Neural progenitor cell (in vitro differentiated cells): Measurements from ENCODE around the gene CBLN4. TPM values are rescaled to one million over a fixed set of nuclear protein-coding genes. Genes with fewer than 3 reads are reported as not detected.

Experiments
- DNase-seq: peaks from one replicate; pipeline ENCODE4 v3.0.0-alpha.2; 2016; ENCODE audit warnings: low spot score
- H2AFZ ChIP-seq: fragments of 200-600 bp; sonication (generic); replicated peaks from 2 replicates; pipeline ENCODE4 v1.6.1; 2016; ENCODE audit warnings: antibody characterized with exemption
- H3F3A ChIP-seq: fragments of 200-600 bp; sonication (generic); 2 replicates; pipeline ENCODE4 v1.6.1; 2016; ENCODE audit warnings: antibody characterized with exemption, low read depth
- H3K27ac ChIP-seq: fragments of 200-600 bp; sonication (generic); 2 replicates; pipeline ENCODE4 v1.5.1; 2016; ENCODE audit warnings: mild to moderate bottlenecking
- H3K27me3 ChIP-seq: fragments of 200-600 bp; sonication (generic); 2 replicates; pipeline ENCODE4 v1.6.1; 2016; ENCODE audit warnings: mild to moderate bottlenecking, moderate library complexity
- H3K36me3 ChIP-seq: fragments of 200-600 bp; sonication (generic); 2 replicates; pipeline ENCODE4 v1.5.1; 2016
- H3K4me1 ChIP-seq: fragments of 200-600 bp; sonication (generic); 2 replicates; pipeline ENCODE4 v1.6.1; 2016; ENCODE audit warnings: mixed run types
- H3K4me2 ChIP-seq: fragments of 200-600 bp; sonication (generic); 2 replicates; pipeline ENCODE4 v1.6.1; 2016
- H3K4me3 ChIP-seq: fragments of 200-600 bp; sonication (generic); 2 replicates; pipeline ENCODE4 v1.5.1; 2016
- H3K79me2 ChIP-seq: fragments of 200-600 bp; sonication (generic); 2 replicates; pipeline ENCODE4 v1.6.1; 2016; ENCODE audit warnings: low read depth
- H3K9ac ChIP-seq: fragments of 200-600 bp; sonication (generic); 2 replicates; pipeline ENCODE4 v1.6.1; 2016
- H3K9me3 ChIP-seq: fragments of 200-600 bp; sonication (generic); 2 replicates; pipeline ENCODE4 v1.5.1; 2016; ENCODE audit warnings: low read depth
- H4K20me1 ChIP-seq: fragments of 200-600 bp; sonication (generic); 2 replicates; pipeline ENCODE4 v1.6.1; 2016; ENCODE audit warnings: low read depth
- H3K27ac Mint-ChIP-seq: 3 replicates; pipeline ENCODE4 v1.8.0; 2021; ENCODE audit warnings: mixed read lengths
- H3K27me3 Mint-ChIP-seq: 2 replicates; pipeline ENCODE4 v1.8.0; 2022; ENCODE audit warnings: low read depth, mild to moderate bottlenecking, inconsistent platforms, moderate library complexity, mixed read lengths; ENCODE audit not compliant: insufficient read depth
- H3K36me3 Mint-ChIP-seq: 3 replicates; pipeline ENCODE4 v1.8.0; 2021; ENCODE audit warnings: mixed read lengths
- H3K4me1 Mint-ChIP-seq: 3 replicates; pipeline ENCODE4 v1.8.0; 2021; ENCODE audit warnings: mixed read lengths
- H3K4me3 Mint-ChIP-seq: 3 replicates; pipeline ENCODE4 v1.8.0; 2021; ENCODE audit warnings: mild to moderate bottlenecking, moderate library complexity, mixed read lengths
- H3K9me3 Mint-ChIP-seq: 3 replicates; pipeline ENCODE4 v1.8.0; 2020; ENCODE audit warnings: mixed read lengths
- CTCF ChIP-seq: fragments of 200-600 bp; sonication (generic); IDR thresholded peaks from 2 replicates; pipeline ENCODE4 v1.5.1; 2017; ENCODE audit warnings: antibody characterized with exemption, mild to moderate bottlenecking
- EZH2 ChIP-seq: fragments of 200-600 bp; sonication (generic); IDR thresholded peaks from 2 replicates; pipeline ENCODE4 v1.6.1; 2017; ENCODE audit warnings: antibody characterized with exemption, mild to moderate bottlenecking, moderate library complexity
- EZH2phosphoT487 ChIP-seq: fragments of 200-600 bp; sonication (generic); IDR thresholded peaks from 2 replicates; pipeline ENCODE4 v1.6.1; 2017; ENCODE audit warnings: antibody characterized with exemption
- total RNA-seq: library from RNA; depleted of rRNA; stranded (reverse); fragments of >200 nt; gene quantifications from 2 replicates; pipeline ENCODE4 v1.2.3, GENCODE V29; 2015; ENCODE audit warnings: low replicate concordance

CBLN4 gene
- total RNA-seq, 1 donor from 2014 or later, result not detected

DNA sequence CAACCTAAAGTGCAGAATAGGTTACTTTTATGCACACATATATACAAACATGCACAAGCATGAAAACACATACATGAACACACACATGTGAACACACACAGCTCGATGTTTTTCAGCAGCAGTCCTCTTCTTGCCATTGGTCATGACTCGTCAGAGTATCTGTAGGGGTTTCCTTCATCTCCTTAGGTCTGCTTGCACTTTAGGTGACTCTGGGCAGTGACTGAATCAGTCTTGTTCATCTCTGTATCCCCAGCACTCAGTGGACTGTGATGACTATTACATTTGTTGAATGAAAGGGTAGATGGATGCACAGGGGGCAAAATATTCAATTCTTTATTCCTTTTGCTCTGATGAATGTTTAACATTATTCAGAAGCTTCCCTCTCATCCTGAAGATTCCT, 26.8 kb downstream of the CBLN4 start:
- Histone ChIP-seq H3K4me2 (no peak overlapping the region), H3K9me3 (peaks cover 10% of the 10 kb centered on the region), H3K27me3 (no peaks in the 10 kb centered on the region), H3F3A (no peaks in the 10 kb centered on the region), H3K4me3 (no peak overlapping the region), H3K4me1 (no peaks in the 10 kb centered on the region), H3K79me2 (no peaks in the 10 kb centered on the region), H2AFZ (no peak overlapping the region), H4K20me1 (no peaks in the 10 kb centered on the region), H3K36me3 (no peaks in the 10 kb centered on the region), H3K27ac (no peak overlapping the region), H3K9ac (no peak overlapping the region)
- no peak for DNase-seq
- Mint-ChIP-seq H3K4me3 (no peak overlapping the region), H3K27me3 (no peaks in the 10 kb centered on the region), H3K36me3 (no peaks in the 10 kb centered on the region), H3K4me1 (no peaks in the 10 kb centered on the region), H3K27ac (no peak overlapping the region), H3K9me3 (peaks cover 7% of the 10 kb centered on the region)
- no peak for TF ChIP-seq EZH2
- TF ChIP-seq EZH2phosphoT487, result no peak
- no peak for TF ChIP-seq CTCF

DNA sequence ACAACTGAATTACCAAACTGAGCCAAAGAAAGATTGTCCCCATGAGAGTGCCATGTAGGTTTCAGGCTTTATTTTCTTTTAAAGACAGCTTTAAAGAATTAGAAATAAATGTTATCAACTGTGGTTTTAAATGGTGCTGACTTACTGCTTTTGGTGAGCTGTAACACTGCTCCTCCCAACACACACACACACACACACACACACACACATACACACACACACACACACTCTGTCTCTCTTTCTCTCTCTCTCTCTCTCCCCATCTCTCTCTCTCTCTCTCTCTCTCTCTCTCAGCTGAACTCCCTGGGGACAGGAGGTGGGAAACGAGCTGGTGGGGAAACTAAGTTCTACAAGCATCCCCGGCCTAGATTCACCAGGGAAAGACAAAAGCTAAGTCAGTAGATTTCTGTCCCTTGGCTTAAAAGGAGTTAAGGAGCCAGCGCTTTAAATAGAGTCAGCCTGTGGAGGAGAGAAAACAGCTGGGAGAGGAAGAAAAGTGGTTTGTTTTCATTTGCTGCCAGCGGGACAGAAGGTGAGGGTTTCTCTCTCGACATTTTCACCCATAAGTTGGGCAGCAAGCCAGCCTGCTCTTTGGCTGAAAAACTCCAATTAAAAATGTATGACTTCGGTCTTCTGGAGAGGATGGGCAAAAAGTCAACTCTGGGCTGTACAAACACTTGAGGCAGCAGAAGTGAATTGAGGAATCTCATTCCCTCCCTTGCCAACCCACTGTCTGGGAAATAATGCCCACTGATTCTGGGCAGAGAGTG, 27.4 kb downstream of the CBLN4 start:
- DNase-seq, result no peak
- H3K4me1 ChIP-seq, result no peaks in the 10 kb centered on the region
- H3K27ac ChIP-seq, result no peak overlapping the region
- no peaks in the 10 kb centered on the region for H3K36me3 ChIP-seq
- no peak overlapping the region for H3K9ac ChIP-seq
- no peak overlapping the region for H3K27ac Mint-ChIP-seq
- H3K36me3 Mint-ChIP-seq, result no peaks in the 10 kb centered on the region
- H3K79me2 ChIP-seq, result no peaks in the 10 kb centered on the region
- peaks cover 4% of the 10 kb centered on the region for H3K27me3 Mint-ChIP-seq
- no peak overlapping the region for H3K4me3 Mint-ChIP-seq
- H3K4me2 ChIP-seq, result no peak overlapping the region
- TF ChIP-seq EZH2 (no peak), CTCF (no peak), EZH2phosphoT487 (no peak)
- no peak overlapping the region for H2AFZ ChIP-seq
- H3K4me3 ChIP-seq, result no peak overlapping the region
- H3F3A ChIP-seq, result no peaks in the 10 kb centered on the region
- H3K4me1 Mint-ChIP-seq, result no peaks in the 10 kb centered on the region
- peaks cover 4% of the 10 kb centered on the region for H3K9me3 ChIP-seq
- H4K20me1 ChIP-seq, result no peaks in the 10 kb centered on the region
- no peaks in the 10 kb centered on the region for H3K27me3 ChIP-seq
- H3K9me3 Mint-ChIP-seq, result peaks cover 3% of the 10 kb centered on the region

GRCh38 chr20:55974491-55975202, 30.7 kb downstream of the CBLN4 start:
- no peaks in the 10 kb centered on the region for H3K4me1 Mint-ChIP-seq
- H3K4me3 Mint-ChIP-seq, result no peak overlapping the region
- Histone ChIP-seq H3K4me1 (no peaks in the 10 kb centered on the region), H3K9ac (no peak overlapping the region), H3K27ac (no peak overlapping the region), H3K9me3 (peaks cover 4% of the 10 kb centered on the region), H3K4me3 (no peak overlapping the region), H3K27me3 (no peaks in the 10 kb centered on the region), H4K20me1 (no peaks in the 10 kb centered on the region), H3F3A (no peaks in the 10 kb centered on the region), H3K4me2 (no peak overlapping the region), H3K36me3 (no peaks in the 10 kb centered on the region), H2AFZ (no peak overlapping the region), H3K79me2 (no peaks in the 10 kb centered on the region)
- no peaks in the 10 kb centered on the region for H3K36me3 Mint-ChIP-seq
- no peak for TF ChIP-seq EZH2phosphoT487
- no peak for TF ChIP-seq CTCF
- TF ChIP-seq EZH2, result no peak
- no peak overlapping the region for H3K27ac Mint-ChIP-seq
- peaks cover 4% of the 10 kb centered on the region for H3K27me3 Mint-ChIP-seq
- peaks cover 9% of the 10 kb centered on the region for H3K9me3 Mint-ChIP-seq
- no peak for DNase-seq
